ENCODE results near the gene NKPD1. TPM values are rescaled to one million over a fixed set of nuclear protein-coding genes. Genes with fewer than 3 reads are reported as not detected.

NKPD1 gene
- total and polyA plus RNA-seq, 2 experiments from 2014 or later: 0.24 to 1.3 TPM

DNA sequence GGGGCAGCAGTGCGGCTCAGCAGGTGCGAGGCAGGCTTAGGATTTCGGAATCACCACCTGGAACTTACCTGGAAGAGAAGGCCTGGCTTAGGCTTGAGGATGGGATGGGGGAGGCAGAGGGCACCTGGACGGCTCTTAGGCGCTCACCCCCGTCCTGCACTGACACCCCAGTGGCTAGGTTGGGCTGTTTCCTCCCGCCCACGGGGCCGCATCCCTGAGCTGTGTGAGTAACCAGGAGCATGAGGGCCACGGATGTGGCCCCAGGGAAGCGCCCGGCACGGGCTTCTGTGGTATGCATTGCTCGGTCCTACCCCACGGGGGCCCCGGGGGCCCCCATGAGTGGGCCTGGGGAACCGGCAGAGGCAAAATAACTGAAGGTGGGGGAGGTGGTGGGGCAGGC lies 2.4 kb upstream of the NKPD1 start:
- Histone ChIP-seq H3K36me3 (ENCODE audit: insufficient read depth) (no peaks in the 10 kb centered on the region), H3F3A (replicated peaks; ENCODE audit: low read depth) (no peaks in the 10 kb centered on the region; the same call in 1 of the 2 replicates), H3K79me2 (replicated peaks; ENCODE audit: insufficient read depth) (no peaks in the 10 kb centered on the region), H4K20me1 (replicated peaks; ENCODE audit: insufficient read depth) (no peaks in the 10 kb centered on the region; the same call in 1 of the 2 replicates), H3K27me3 (ENCODE audit: insufficient read depth) (no peaks in the 10 kb centered on the region), H3K4me3 (no peak overlapping the region), H3K9me2 (ENCODE audit: insufficient read depth) (no peaks in the 10 kb centered on the region), H2AFZ (no peak overlapping the region), H3K4me1 (ENCODE audit: insufficient read depth) (0 out of 2 replicates have a peak, but pooled peaks cover 4% of the 10 kb centered on the region), H3K27ac (ENCODE audit: low read depth) (no peak overlapping the region), H3K4me2 (no peak overlapping the region)
- TF ChIP-seq STAT1 (IDR thresholded peaks at IDR 0.05; ENCODE audit: unreplicated experiment) (no peak), POLR2AphosphoS5 (IDR thresholded peaks at IDR 0.05; ENCODE audit: low read depth) (no peak), NANOG (IDR thresholded peaks at IDR 0.05; ENCODE audit: borderline replicate concordance) (no peak), EZH2 (IDR thresholded peaks at IDR 0.05; ENCODE audit: low read depth, unreplicated experiment) (no peak), JUNB (IDR thresholded peaks at IDR 0.05; ENCODE audit: unreplicated experiment) (no peak), ZNF331 (CRISPR knock-in tag; IDR thresholded peaks at IDR 0.05; ENCODE audit: low read depth) (no peak), ZNF114 (CRISPR knock-in tag; IDR thresholded peaks at IDR 0.05) (no peak)
- TF ChIP-seq, protein P1, sequence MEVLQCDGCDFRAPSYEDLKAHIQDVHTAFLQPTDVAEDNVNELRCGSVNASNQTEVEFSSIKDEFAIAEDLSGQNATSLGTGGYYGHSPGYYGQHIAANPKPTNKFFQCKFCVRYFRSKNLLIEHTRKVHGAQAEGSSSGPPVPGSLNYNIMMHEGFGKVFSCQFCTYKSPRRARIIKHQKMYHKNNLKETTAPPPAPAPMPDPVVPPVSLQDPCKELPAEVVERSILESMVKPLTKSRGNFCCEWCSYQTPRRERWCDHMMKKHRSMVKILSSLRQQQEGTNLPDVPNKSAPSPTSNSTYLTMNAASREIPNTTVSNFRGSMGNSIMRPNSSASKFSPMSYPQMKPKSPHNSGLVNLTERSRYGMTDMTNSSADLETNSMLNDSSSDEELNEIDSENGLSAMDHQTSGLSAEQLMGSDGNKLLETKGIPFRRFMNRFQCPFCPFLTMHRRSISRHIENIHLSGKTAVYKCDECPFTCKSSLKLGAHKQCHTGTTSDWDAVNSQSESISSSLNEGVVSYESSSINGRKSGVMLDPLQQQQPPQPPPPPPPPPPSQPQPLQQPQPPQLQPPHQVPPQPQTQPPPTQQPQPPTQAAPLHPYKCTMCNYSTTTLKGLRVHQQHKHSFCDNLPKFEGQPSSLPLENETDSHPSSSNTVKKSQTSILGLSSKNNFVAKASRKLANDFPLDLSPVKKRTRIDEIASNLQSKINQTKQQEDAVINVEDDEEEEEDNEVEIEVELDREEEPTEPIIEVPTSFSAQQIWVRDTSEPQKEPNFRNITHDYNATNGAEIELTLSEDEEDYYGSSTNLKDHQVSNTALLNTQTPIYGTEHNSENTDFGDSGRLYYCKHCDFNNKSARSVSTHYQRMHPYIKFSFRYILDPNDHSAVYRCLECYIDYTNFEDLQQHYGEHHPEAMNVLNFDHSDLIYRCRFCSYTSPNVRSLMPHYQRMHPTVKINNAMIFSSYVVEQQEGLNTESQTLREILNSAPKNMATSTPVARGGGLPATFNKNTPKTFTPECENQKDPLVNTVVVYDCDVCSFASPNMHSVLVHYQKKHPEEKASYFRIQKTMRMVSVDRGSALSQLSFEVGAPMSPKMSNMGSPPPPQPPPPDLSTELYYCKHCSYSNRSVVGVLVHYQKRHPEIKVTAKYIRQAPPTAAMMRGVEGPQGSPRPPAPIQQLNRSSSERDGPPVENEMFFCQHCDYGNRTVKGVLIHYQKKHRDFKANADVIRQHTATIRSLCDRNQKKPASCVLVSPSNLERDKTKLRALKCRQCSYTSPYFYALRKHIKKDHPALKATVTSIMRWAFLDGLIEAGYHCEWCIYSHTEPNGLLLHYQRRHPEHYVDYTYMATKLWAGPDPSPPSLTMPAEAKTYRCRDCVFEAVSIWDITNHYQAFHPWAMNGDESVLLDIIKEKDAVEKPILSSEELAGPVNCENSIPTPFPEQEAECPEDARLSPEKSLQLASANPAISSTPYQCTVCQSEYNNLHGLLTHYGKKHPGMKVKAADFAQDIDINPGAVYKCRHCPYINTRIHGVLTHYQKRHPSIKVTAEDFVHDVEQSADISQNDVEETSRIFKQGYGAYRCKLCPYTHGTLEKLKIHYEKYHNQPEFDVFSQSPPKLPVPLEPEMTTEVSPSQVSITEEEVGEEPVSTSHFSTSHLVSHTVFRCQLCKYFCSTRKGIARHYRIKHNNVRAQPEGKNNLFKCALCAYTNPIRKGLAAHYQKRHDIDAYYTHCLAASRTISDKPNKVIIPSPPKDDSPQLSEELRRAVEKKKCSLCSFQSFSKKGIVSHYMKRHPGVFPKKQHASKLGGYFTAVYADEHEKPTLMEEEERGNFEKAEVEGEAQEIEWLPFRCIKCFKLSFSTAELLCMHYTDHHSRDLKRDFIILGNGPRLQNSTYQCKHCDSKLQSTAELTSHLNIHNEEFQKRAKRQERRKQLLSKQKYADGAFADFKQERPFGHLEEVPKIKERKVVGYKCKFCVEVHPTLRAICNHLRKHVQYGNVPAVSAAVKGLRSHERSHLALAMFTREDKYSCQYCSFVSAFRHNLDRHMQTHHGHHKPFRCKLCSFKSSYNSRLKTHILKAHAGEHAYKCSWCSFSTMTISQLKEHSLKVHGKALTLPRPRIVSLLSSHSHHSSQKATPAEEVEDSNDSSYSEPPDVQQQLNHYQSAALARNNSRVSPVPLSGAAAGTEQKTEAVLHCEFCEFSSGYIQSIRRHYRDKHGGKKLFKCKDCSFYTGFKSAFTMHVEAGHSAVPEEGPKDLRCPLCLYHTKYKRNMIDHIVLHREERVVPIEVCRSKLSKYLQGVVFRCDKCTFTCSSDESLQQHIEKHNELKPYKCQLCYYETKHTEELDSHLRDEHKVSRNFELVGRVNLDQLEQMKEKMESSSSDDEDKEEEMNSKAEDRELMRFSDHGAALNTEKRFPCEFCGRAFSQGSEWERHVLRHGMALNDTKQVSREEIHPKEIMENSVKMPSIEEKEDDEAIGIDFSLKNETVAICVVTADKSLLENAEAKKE (CRISPR knock-in tag; IDR thresholded peaks at IDR 0.05): no peak
- TF ChIP-seq, protein P2, sequence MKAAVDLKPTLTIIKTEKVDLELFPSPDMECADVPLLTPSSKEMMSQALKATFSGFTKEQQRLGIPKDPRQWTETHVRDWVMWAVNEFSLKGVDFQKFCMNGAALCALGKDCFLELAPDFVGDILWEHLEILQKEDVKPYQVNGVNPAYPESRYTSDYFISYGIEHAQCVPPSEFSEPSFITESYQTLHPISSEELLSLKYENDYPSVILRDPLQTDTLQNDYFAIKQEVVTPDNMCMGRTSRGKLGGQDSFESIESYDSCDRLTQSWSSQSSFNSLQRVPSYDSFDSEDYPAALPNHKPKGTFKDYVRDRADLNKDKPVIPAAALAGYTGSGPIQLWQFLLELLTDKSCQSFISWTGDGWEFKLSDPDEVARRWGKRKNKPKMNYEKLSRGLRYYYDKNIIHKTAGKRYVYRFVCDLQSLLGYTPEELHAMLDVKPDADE (IDR thresholded peaks at IDR 0.05): no peak
- TF ChIP-seq, protein P3, sequence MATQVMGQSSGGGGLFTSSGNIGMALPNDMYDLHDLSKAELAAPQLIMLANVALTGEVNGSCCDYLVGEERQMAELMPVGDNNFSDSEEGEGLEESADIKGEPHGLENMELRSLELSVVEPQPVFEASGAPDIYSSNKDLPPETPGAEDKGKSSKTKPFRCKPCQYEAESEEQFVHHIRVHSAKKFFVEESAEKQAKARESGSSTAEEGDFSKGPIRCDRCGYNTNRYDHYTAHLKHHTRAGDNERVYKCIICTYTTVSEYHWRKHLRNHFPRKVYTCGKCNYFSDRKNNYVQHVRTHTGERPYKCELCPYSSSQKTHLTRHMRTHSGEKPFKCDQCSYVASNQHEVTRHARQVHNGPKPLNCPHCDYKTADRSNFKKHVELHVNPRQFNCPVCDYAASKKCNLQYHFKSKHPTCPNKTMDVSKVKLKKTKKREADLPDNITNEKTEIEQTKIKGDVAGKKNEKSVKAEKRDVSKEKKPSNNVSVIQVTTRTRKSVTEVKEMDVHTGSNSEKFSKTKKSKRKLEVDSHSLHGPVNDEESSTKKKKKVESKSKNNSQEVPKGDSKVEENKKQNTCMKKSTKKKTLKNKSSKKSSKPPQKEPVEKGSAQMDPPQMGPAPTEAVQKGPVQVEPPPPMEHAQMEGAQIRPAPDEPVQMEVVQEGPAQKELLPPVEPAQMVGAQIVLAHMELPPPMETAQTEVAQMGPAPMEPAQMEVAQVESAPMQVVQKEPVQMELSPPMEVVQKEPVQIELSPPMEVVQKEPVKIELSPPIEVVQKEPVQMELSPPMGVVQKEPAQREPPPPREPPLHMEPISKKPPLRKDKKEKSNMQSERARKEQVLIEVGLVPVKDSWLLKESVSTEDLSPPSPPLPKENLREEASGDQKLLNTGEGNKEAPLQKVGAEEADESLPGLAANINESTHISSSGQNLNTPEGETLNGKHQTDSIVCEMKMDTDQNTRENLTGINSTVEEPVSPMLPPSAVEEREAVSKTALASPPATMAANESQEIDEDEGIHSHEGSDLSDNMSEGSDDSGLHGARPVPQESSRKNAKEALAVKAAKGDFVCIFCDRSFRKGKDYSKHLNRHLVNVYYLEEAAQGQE (IDR thresholded peaks at IDR 0.05; ENCODE audit: unreplicated experiment): no peak
- TF ChIP-seq, protein P4, sequence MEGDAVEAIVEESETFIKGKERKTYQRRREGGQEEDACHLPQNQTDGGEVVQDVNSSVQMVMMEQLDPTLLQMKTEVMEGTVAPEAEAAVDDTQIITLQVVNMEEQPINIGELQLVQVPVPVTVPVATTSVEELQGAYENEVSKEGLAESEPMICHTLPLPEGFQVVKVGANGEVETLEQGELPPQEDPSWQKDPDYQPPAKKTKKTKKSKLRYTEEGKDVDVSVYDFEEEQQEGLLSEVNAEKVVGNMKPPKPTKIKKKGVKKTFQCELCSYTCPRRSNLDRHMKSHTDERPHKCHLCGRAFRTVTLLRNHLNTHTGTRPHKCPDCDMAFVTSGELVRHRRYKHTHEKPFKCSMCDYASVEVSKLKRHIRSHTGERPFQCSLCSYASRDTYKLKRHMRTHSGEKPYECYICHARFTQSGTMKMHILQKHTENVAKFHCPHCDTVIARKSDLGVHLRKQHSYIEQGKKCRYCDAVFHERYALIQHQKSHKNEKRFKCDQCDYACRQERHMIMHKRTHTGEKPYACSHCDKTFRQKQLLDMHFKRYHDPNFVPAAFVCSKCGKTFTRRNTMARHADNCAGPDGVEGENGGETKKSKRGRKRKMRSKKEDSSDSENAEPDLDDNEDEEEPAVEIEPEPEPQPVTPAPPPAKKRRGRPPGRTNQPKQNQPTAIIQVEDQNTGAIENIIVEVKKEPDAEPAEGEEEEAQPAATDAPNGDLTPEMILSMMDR (conservative IDR thresholded peaks at IDR 0.05; ENCODE audit: low read depth in 2 of 2): no peak
- ATAC-seq (no peak), DNase-seq (ENCODE audit: low spot score) (no peak)
- Mint-ChIP-seq H3K4me1 (peaks cover 20% of the 10 kb centered on the region), H3K4me3 (no peak overlapping the region), H3K27me3 (ENCODE audit: insufficient read depth, low read depth, poor library complexity) (peaks cover 14% of the 10 kb centered on the region), H3K27ac (no peak overlapping the region), H3K36me3 (ENCODE audit: low read depth) (no peaks in the 10 kb centered on the region), H3K9me3 (no peaks in the 10 kb centered on the region; the same call in 2 of the 3 replicates)
